HG03280 (cell line): ENCODE measurements around the gene TRAF3IP1.

Experiments
- ATAC-seq: cut with Tn5 transposase; IDR thresholded peaks from one replicate; pipeline ENCODE4 v1.9.1; 2021; ENCODE audit warnings: mild to moderate bottlenecking, moderate library complexity; ENCODE audit not compliant: unreplicated experiment

Gene TRAF3IP1

DNA sequence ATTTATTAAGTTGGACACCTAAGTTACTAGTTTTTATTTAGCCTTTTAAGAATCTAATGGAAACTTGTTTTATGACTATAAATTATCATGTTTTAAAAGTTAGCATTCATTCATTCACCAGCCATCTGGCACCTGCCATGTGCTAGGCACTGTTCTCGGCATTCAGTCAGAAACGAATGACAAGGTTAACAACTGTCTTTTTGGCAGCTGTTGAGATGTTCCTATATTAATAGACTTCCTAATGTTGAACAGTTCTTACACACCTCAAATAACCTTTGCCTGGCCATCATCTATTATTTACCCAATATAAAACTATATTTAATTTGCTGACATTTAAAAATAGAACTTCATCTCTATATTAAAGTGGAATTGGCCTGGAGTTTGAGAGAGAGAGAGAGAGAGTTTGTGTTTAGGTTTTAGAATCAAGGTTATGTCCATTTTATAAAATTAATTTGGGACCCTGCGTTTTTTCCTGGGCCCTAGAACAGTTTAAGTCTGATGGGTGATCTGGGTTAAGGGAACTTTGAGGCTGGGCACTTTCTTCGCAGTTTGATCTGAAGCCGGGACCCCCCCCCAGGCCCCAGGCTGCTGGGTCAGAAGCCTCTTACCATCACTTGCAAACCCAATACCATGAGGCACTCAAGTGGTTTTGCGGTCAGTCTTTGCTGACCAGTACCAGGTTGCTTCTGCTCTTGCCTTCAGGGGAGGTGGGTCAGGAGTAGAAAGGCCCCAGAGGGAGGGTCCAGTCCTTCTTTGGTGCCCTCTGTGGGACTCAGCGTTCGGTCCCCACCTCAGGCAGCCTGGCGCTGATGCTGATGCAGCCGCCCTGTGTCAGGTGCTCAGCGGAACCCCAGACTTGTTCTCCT is 58.1 kb downstream of the TRAF3IP1 start:
- no peak for ATAC-seq

DNA sequence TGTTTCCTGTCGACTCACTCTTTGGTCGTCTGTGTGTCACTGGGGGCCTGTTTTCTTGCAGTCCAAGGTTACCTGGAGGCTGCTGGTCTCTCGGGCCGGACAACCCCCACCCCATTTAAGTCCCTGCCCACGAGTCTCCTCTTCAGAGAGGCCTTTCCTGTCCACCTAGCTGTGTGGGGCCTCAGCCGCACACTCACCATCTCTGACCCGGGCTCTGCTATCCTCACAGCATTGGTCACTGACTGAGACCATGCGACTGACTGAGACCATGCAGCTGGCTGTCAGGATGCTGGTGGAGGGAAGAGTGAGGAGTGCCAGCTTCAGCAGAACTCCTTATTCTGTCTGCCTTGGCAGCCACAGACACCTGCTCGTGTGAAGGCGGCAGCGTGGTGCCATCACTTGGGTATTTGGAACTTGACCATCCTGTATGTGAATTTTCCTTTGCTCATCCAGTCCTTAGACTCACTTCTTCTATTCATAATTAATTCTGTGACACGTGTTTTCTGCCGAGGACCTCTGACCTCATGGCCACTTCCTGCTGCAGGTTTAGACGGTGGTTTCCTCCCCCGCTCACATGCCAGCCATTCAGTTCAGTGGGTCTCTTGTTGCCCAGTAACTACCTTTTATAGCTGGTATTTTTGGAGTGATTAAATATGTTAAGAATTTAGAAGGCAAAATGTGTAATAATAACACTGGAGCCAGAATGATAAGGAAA is 58.9 kb downstream of the TRAF3IP1 start:
- ATAC-seq = no peak

DNA sequence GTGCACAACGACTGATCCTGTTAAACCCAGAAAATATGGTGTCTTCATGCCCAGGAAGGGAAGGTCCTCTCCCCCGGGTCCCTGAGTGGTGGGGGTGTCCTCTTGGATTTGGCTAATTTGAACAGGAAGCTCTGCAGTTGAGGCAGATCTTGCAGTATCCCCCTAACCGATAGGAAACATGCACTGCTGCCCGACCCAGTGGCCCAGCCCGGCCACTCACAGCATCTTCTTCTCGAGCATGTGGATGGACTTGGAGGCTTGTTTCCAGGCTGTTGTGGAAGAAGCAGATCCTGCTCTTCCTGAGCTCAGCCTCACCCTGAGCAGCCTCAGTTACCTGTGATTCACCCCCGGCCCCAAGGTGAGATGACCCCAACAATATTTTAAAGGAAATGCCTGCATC is 60.0 kb downstream of the TRAF3IP1 start:
- no peak for ATAC-seq

DNA sequence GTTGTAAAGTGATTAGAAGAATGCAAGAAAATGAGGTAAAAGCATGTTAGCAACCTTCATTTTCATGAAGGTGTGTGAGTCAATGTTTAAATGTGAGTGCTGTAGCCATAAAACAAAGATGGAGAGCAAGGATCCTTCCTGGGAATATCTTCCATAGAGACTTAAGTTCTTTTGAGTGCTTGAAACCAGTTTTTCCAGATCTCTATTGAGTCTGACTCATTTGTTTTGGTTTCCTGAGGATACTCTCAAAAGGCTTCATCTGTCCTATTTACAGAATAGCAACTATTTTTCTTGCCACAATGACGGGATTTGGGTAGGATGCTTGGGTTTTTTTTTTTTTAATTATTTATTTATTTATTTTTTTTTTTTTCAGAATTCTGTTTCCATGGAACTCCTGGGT is 60.5 kb downstream of the TRAF3IP1 start:
- ATAC-seq = no peak

DNA sequence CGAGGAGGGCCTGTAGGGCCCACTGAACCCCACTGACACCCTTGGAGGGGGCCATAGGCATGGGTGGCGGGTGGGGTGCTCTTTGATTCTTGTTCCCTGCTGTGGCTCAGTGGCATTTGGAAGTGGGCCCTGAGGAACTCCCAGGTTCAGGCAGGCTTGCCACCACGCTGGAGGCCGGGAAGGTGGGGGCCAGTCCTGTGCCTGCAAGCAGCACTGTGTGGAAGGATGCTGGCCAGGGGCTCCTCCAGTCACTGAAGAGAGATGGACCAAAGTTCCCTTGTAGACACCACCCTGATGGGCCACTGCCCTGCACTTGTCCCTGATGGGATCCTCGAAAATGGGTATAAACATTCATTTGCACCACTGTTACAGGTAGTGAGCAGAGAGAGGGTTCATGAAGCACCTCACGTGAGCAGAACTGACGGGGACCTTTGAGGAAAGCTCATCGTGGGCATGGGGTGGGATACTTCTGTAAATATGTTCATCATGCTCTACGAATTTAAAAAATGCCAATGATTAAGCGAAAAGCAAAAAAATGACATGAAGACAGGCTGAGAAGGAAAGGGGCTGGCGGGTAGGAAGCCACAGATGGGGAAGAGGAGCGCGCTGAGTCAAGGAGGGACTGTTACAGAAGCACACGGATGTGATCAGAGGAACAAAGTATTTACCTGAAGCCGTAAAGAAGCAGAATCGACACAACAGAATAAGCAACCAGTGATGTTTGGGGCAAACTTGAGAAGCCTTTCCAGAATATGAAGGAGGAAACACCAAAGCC is 61.2 kb downstream of the TRAF3IP1 start:
- no peak for ATAC-seq

DNA sequence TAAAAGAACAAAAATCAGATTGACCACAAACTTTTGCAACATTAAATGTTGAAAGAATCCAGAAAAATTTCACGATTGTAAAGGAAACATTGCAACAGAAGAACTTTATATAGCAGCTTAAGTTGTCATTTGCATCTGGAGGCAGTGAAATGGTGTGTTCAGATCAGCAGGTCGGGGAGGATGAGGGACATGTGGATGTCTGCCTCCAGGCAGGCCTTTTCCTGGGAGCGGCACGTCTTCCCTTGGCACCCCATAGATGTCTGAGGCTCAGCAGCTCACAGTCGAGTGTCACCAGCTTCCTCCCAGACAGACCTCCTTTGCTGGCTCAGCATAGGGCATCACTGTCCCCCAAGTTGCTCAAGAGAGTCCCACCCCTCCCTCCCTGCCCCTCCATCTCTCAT is 62.1 kb downstream of the TRAF3IP1 start:
- ATAC-seq = no peak

DNA sequence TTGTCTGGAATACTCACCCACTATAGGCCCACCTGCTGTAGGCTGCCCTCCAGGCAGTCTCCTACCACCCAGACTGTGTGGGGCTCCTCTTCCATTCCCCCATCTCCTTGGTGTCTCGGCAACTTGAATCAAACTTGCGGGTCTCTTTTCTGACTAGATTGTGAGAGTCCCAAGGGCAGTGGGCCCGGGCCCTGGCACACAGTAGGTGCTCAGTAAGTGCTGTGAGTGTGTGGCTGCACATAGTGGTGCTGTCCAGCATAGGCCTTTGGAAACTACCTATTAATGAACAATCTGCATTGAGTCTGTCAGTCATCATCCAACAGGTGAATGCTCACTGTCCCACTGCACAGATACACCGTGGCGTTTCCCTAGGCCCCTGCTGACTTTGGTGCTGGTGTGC is 62.8 kb downstream of the TRAF3IP1 start:
- ATAC-seq = no peak

DNA sequence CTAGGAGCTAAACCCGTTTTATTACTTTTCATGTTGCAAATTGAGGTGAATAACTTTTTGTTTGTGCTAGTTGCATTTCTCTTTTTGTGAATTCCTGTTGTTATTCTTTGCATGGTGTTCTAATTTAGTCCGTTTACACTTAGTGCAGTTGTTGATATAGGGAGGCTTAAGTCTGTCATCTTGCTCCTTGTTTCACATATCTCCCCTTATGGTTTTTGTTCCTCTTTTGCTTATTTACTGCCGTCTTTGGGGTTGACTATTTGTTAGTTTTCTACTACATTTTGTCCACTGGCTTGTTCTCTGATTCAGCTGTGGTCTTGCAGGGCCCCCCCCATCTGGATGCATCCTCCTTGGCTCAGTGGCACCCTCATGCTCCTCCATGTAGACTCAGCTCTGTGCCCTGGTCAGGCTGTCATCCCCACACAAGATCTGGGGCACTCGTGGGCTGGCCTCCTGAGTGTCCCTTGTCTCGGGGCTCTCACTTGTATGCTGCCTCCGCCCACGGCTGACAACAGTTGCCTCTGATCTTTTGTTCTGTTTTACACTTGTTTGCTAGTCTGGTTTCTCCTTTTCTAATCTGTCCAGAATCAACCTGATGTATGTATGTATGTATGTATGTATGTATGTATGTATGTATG is 63.5 kb downstream of the TRAF3IP1 start:
- ATAC-seq = no peak

DNA sequence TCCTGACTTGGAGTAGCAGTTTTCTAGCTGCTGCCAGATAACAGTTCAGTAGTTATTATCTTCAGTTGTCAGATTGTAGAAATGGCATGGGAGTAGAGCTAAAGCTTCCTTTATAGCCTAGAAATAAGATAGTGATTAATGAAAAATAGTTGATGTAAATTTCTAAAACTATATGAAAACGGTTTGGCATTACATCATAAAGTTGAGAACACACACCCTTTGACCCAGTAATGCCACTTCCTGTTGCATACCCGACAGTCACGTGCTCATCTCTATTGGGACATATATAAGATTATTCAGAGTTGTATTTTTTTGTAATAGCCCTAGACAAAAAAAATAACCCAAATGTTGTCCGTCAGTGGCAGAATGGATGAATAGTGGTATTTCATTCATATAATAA is 67.0 kb downstream of the TRAF3IP1 start:
- ATAC-seq = no peak

DNA sequence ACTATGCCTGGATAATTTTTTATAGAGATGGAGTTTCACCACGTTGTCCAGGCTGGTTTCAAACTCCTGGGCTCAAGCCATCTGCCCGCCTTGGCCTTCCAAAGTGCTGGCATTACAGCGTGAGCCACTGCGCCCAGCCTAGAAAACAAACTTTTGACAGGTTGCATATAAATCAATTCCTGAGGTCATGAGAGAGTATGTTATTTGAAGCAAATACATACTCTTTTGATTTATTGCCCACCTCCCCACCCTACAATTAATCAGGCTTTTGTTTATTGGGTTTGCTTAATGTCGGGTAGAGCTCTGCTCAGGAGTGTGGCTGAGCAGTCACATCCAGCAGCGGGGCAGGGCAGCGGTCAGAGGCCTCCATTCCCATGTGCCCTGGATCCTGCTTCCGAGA is 68.5 kb downstream of the TRAF3IP1 start:
- no peak for ATAC-seq

DNA sequence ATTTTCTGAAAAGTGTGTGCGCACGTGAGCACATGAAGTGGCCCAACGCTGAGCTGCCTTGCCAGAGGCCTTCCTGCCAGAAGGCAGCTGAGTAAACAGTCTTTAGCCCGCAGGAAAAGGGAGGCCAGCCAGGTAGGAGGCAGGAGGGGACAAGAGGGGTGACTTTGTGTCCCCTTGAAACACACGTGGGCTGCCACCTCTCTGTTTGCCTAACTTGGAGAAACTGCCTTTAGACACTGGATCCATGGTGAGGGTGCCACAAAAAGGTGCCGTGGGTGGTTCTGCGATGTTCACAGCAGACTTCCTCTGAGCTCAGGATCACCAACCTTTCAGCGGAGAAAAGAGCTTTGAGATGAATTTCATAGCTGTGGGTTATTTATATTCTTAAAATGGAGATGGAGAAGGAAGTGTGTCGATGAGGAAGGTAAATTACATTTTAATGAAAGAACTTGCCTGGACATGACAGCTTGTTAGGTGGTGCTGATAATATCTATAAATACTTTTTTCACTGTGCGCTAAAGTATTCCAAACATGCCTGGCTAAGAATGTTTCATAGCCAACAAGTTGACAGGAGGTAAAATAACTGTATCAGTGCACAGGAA is 69.8 kb downstream of the TRAF3IP1 start:
- ATAC-seq = no peak

DNA sequence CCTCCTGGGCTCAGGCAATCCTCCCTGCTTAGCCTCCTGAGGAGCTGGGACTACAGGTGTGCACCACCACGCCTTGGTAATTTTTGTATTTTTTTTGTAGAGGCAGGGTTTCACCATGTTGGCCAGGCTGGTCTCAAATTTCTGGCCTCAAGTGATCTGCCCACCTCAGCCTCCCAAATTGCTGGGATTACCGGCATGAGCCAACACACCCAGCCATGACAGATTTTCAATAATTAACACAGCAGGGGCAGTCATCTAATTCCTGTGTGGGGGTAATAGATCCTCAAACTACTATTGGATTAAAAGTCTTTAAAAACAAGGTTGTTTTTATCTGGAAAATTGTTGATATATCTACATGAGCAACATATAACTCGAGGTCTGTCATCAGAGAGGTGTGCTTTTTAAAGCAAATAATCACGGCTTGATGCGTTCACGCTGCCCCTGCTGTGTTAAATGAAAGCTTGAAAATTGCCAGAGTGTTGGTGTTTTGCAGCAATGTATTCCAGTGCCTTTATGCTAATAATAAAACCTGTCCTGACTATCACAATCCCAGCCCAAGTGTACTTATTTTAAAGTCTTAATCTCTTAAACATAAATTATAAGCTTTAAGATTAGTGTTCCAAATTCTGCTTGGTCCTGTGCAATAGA is 70.8 kb downstream of the TRAF3IP1 start:
- ATAC-seq = no peak

DNA sequence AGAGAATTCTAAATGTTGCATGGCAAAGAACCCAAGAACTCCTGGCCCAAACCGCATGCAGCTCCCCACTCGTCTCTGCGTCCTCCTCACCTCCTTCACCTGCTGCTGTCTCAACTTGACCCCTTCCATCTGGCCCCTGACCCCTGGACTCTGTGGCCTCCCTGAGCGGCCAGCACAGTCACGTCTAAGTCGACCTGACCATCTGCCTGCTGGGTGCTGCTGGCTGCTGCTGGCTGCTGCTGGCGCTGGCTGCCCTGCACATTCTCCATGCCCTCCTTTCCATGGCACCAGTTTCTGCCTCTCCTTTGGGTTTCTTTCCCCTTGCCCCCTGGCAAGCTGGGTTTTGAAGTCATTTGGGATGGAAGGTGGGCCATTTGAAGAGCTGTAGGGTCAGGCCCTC is 76.3 kb downstream of the TRAF3IP1 start:
- ATAC-seq = no peak

DNA sequence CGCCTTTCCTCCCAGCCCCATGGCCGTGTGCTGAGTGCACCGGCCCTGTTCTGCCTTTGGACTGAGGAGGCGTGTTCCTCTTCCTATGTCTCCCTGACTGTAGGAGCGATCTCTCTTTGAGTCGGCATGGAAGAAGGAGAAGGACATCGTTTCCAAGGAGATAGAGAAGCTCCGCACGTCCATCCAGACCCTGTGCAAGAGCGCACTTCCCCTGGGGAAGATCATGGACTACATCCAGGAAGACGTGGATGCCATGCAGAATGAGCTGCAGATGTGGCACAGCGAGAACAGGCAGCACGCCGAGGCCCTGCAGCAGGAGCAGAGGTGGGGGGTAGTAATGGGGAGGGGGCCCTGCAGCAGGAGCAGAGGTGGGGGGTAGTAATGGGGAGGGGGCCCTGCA is 77.0 kb downstream of the TRAF3IP1 start:
- ATAC-seq = no peak

DNA sequence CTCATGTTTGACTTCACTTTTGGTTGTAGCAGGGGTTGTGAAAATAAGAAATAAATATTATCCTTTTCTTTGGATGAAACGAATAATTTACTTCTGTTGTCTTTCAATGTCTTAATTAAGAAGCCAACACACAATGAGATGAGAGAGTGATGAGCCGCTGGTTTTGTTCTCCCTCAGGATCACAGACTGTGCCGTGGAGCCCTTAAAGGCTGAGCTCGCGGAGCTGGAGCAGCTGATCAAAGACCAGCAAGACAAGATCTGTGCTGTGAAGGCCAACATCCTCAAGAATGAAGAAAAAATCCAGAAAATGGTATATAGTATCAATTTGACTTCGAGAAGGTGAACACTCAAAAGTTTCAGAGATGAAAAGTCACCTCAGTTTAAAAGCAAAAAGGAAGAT is 78.3 kb downstream of the TRAF3IP1 start:
- no peak for ATAC-seq

DNA sequence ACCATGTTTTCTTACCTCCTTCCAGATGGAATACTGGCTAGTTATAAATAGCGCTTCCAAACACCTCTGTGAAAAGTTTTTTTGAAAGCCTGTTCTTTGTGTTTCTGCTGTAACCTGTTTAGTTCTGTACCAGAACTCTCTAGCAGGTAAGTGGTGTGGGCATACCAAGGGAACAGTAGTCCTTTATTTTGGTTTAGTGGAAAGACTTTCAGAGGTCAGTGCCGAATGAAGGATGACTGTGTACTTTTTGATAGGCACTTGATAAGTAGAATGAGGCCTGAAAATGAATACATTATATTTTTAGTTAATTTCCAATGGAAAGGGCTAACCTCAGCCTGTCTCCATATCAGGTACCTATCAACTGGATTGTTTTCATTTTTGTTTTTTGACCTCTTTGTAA is 78.8 kb downstream of the TRAF3IP1 start:
- no peak for ATAC-seq

DNA sequence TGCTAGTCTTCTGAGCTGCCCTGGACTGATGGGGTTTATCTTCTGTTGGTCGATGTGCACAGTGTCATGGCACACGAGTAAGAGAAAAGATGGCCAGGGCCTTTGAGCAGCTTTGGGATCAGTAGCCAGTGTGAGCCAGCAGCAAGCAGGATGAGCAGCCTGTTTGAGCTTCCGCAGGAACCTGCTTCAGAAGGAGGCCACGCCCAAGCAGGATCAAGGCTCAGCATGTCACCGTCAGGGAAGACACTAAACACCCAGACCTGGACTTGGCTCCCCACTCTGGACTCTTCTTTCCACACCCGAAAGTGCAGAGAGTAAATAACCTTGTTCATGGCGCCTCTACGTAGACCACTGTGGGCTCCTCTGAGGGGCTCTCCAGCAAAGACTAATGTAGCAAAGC is 81.2 kb downstream of the TRAF3IP1 start:
- ATAC-seq = no peak

DNA sequence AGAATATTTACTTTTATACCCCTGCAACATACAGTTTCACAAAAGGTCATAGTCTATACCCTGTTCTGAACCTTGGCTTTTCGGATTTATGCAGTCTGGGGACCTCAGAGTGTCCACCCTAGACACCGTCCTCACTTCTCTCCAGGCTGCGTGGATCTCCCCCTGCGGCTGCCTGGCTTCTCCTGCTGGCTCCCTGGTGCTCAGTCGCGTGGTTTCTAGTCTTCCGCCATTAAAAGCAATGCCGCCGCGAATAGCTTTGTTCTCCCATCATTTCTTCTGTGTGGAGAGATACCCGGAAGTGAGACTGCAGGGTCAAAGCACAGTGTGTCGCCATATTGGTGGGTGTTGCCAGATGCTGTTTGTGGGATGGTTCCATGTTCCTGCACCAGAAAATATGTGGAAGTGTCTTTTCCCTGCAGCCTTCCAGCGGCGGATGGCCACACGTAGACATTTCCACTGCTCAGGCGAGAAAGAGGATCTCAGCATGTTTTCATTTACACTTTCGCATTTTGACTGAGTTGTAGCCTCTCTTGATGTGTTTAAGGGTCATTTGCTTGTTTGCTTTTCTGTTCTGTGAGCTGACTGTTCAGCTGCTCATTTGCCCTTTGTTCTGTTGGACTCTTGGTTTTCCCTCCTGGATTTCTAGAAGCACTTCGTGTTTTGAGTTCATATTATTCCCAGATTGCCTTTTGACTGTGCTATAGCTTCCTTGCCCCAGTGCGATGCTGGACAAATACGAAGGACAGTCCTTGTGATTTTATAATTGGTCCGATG is 83.5 kb downstream of the TRAF3IP1 start:
- no peak for ATAC-seq

DNA sequence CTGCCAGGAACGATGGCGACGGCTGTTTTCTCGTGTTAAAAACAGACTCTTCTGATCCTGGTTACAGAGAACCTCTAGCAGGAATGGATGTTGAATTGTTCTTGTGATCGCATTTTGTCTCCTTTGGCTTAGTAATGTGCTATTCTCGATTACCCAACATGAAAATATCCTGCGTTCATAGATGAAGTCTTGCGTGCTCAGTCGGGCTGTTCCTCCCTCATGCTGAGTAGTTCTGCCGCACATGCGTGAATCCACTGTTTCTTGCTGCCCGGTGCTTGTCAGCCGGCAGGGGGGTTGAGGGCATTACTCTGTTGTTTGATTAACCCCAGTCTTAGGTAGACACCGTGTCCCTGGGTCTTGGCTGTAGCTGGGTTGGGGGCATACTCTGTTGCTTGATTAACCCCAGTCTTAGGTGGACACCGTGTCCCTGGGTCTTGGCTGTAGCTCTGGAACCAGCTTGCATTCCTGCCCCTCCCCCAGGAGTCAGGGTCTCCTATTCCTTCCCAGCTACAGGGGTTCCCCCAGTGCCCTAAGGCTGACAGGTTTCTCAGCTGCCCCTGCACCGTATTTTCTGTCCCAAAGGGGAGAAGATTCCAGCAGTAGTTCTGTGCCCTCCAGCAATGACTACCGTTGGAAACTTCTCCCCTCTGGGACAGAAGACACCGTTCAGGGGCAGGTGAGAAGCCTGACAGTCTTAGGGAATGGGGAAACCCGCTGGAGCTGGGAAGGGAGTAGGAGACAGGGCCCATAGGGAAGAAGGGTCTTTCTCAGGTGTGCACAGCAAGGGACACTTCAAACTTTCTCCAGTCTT is 84.3 kb downstream of the TRAF3IP1 start:
- no peak for ATAC-seq
